ENCODE results near the gene CCNF.

CCNF gene

DNA sequence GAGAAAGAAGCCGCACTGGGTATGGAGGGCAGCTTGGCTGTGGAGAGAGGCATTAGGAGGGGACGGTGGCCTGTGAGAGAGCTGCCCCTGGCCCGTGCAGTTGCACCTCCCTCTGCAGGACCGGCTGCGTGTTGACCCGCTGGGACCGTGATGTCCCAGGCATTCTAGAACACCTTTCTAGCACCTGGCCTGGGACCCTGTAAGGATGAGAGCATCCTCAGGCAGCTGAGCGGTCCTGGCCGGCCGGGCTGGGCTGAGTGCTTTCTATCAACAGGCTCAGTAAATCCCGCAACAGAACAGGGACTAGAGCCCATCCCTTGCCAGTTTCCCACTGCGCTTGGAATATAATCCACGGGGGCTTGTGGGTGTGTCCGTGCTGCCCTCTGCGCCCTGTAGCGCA, 60.3 kb downstream of the CCNF start:
- no peak for TF ChIP-seq TEAD4 (IDR thresholded peaks at IDR 0.05)
- TF ChIP-seq TCF12 (IDR thresholded peaks at IDR 0.05; ENCODE audit: low read depth) = no peak
- no peak for TF ChIP-seq EP300 (IDR thresholded peaks at IDR 0.05; ENCODE audit: borderline replicate concordance)
- TF ChIP-seq TAF1 (IDR thresholded peaks at IDR 0.05; ENCODE audit: low read depth) = no peak
- no peak for TF ChIP-seq NFIC (IDR thresholded peaks at IDR 0.05)
- no peak for TF ChIP-seq EGR1 (IDR thresholded peaks at IDR 0.05)
- TF ChIP-seq CEBPB (IDR thresholded peaks at IDR 0.05) = no peak
- no peak for TF ChIP-seq YY1 (IDR thresholded peaks at IDR 0.05; ENCODE audit: low read depth)
- no peak for TF ChIP-seq ZBTB7A (IDR thresholded peaks at IDR 0.05; ENCODE audit: low read depth)
- TF ChIP-seq, protein P1, sequence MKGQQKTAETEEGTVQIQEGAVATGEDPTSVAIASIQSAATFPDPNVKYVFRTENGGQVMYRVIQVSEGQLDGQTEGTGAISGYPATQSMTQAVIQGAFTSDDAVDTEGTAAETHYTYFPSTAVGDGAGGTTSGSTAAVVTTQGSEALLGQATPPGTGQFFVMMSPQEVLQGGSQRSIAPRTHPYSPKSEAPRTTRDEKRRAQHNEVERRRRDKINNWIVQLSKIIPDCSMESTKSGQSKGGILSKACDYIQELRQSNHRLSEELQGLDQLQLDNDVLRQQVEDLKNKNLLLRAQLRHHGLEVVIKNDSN (IDR thresholded peaks at IDR 0.05) = no peak
- TF ChIP-seq FOXM1 (IDR thresholded peaks at IDR 0.05; ENCODE audit: borderline replicate concordance, low read depth) = no peak
- TF ChIP-seq CREB1 (IDR thresholded peaks at IDR 0.05; ENCODE audit: low read depth) = no peak
- TF ChIP-seq, protein P2, sequence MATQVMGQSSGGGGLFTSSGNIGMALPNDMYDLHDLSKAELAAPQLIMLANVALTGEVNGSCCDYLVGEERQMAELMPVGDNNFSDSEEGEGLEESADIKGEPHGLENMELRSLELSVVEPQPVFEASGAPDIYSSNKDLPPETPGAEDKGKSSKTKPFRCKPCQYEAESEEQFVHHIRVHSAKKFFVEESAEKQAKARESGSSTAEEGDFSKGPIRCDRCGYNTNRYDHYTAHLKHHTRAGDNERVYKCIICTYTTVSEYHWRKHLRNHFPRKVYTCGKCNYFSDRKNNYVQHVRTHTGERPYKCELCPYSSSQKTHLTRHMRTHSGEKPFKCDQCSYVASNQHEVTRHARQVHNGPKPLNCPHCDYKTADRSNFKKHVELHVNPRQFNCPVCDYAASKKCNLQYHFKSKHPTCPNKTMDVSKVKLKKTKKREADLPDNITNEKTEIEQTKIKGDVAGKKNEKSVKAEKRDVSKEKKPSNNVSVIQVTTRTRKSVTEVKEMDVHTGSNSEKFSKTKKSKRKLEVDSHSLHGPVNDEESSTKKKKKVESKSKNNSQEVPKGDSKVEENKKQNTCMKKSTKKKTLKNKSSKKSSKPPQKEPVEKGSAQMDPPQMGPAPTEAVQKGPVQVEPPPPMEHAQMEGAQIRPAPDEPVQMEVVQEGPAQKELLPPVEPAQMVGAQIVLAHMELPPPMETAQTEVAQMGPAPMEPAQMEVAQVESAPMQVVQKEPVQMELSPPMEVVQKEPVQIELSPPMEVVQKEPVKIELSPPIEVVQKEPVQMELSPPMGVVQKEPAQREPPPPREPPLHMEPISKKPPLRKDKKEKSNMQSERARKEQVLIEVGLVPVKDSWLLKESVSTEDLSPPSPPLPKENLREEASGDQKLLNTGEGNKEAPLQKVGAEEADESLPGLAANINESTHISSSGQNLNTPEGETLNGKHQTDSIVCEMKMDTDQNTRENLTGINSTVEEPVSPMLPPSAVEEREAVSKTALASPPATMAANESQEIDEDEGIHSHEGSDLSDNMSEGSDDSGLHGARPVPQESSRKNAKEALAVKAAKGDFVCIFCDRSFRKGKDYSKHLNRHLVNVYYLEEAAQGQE (IDR thresholded peaks at IDR 0.05; ENCODE audit: low read depth) = no peak

GRCh38 chr16:2490190-2491105, 61.2 kb downstream of the CCNF start:
- TF ChIP-seq MAX (IDR thresholded peaks at IDR 0.05) = no peak
- TF ChIP-seq YY1 (IDR thresholded peaks at IDR 0.05; ENCODE audit: low read depth) = no peak
- TF ChIP-seq TEAD4 (IDR thresholded peaks at IDR 0.05) = no peak
- no peak for TF ChIP-seq FOXM1 (IDR thresholded peaks at IDR 0.05; ENCODE audit: borderline replicate concordance, low read depth)
- no peak for TF ChIP-seq TAF1 (IDR thresholded peaks at IDR 0.05; ENCODE audit: low read depth)
- no peak for TF ChIP-seq EGR1 (IDR thresholded peaks at IDR 0.05)
- no peak for TF ChIP-seq NFIC (IDR thresholded peaks at IDR 0.05)

DNA sequence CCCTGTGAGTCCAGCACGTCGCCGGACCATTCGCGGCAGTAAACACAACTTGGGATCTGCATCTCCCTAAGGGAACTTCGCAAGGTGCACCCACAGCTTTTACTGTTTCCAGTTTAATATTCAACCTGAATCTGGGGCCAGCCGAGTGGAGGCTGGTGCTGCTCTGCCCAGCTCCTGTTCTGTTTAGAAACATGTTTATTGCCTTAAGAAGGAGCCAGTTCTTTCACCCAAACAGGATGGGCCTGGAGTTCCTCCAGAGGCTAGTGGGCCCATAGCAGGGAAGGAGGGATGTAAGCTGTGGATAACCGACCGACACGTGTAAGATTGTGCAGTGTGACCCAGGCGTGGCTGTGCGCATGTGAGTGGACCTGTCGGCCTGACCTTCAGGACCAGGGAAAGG, 63.0 kb downstream of the CCNF start:
- TF ChIP-seq TAF1 (IDR thresholded peaks at IDR 0.05; ENCODE audit: low read depth) (no peak), ZBTB7A (IDR thresholded peaks at IDR 0.05; ENCODE audit: low read depth) (no peak), TEAD4 (IDR thresholded peaks at IDR 0.05) (no peak)

DNA sequence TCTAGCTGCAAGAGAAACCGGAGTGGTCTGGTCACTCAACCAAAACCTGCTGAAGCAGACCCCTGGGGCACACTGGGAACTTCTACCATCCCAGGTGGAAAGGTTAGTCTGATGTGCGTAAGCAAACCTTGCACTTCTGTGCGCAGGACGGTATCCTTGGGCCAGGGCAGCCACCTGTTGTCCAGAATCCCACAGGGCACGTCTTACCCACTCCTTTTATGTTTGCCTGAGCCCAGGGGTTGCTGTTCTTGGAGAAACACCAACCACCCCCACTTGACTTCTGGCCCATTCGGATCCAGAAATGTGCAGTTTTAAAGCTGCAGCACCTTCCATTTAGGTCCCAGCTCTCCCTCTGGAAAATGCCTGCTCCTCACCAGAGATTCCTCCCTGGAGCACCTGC, 64.4 kb downstream of the CCNF start:
- TF ChIP-seq, protein P2 (IDR thresholded peaks at IDR 0.05; ENCODE audit: low read depth) = no peak
- TF ChIP-seq EGR1 (IDR thresholded peaks at IDR 0.05) (no peak), NFIC (IDR thresholded peaks at IDR 0.05) (no peak), YY1 (IDR thresholded peaks at IDR 0.05; ENCODE audit: low read depth) (no peak), TCF12 (IDR thresholded peaks at IDR 0.05; ENCODE audit: low read depth) (no peak), ZBTB7A (IDR thresholded peaks at IDR 0.05; ENCODE audit: low read depth) (no peak), CREB1 (IDR thresholded peaks at IDR 0.05; ENCODE audit: low read depth) (no peak), TAF1 (IDR thresholded peaks at IDR 0.05; ENCODE audit: low read depth) (no peak), FOXM1 (IDR thresholded peaks at IDR 0.05; ENCODE audit: borderline replicate concordance, low read depth) (no peak), EP300 (IDR thresholded peaks at IDR 0.05; ENCODE audit: borderline replicate concordance) (no peak), CEBPB (IDR thresholded peaks at IDR 0.05) (no peak)

DNA sequence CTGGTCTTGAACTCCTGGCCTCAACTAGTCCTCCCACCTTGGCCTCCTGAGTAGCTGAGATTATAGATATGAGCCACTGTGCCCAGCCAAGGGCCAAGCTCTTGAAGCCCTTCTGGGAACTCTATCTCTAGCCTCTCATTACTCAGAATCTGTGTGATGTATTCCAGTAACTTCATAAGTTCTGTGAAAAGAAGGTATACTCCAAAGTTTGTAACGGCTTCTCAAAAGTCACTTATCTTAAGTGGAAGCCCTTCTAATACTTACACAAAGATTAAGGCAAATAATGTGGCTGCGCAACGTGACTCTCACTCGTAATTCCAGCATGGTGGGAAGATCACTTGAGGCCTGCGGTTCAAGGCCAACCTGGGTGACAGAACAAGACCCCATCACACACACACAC, 65.4 kb downstream of the CCNF start:
- TF ChIP-seq TAF1 (IDR thresholded peaks at IDR 0.05; ENCODE audit: low read depth) (no peak), ZBTB7A (IDR thresholded peaks at IDR 0.05; ENCODE audit: low read depth) (no peak), TEAD4 (IDR thresholded peaks at IDR 0.05) (no peak), YY1 (IDR thresholded peaks at IDR 0.05; ENCODE audit: low read depth) (no peak), CREB1 (IDR thresholded peaks at IDR 0.05; ENCODE audit: low read depth) (no peak), NFIC (IDR thresholded peaks at IDR 0.05) (no peak), RAD21 (IDR thresholded peaks at IDR 0.05; ENCODE audit: low read depth) (no peak)
- TF ChIP-seq, protein P1 (IDR thresholded peaks at IDR 0.05) = no peak

DNA sequence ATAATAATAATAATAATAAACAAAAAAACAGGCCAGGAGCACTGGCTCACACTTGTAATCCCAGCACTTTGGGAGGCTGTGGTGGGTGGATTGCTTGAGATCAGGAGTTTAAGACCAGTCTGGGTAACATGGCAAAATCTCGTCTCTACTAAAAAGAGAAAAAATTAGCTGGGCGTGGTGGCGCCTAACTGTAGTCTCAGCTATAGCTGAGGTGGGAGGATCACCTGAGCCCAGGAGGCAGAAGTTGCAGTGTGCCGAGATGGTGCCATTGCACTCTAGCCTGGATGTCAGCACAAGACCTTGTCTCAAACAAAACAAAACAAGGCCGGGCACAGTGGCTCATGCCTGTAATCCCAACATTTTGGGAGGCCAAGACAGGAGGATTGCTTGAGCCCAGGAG, 65.8 kb downstream of the CCNF start:
- no peak for TF ChIP-seq TCF12 (IDR thresholded peaks at IDR 0.05; ENCODE audit: low read depth)
- TF ChIP-seq CREB1 (IDR thresholded peaks at IDR 0.05; ENCODE audit: low read depth) = no peak
- TF ChIP-seq TEAD4 (IDR thresholded peaks at IDR 0.05) = no peak
- no peak for TF ChIP-seq ZBTB7A (IDR thresholded peaks at IDR 0.05; ENCODE audit: low read depth)
- no peak for TF ChIP-seq NFIC (IDR thresholded peaks at IDR 0.05)
- TF ChIP-seq, protein P2 (IDR thresholded peaks at IDR 0.05; ENCODE audit: low read depth) = no peak
- no peak for TF ChIP-seq RAD21 (IDR thresholded peaks at IDR 0.05; ENCODE audit: low read depth)
- TF ChIP-seq EGR1 (IDR thresholded peaks at IDR 0.05) = no peak
- no peak for TF ChIP-seq YY1 (IDR thresholded peaks at IDR 0.05; ENCODE audit: low read depth)
- TF ChIP-seq CEBPB (IDR thresholded peaks at IDR 0.05) = no peak
- TF ChIP-seq FOXM1 (IDR thresholded peaks at IDR 0.05; ENCODE audit: borderline replicate concordance, low read depth) = no peak
- no peak for TF ChIP-seq EP300 (IDR thresholded peaks at IDR 0.05; ENCODE audit: borderline replicate concordance)
- TF ChIP-seq, protein P1 (IDR thresholded peaks at IDR 0.05) = no peak
- TF ChIP-seq TAF1 (IDR thresholded peaks at IDR 0.05; ENCODE audit: low read depth) = no peak
